GM23248 (cell line): Measurements from ENCODE around the gene SF3B3.

Source experiments
- EZH2 ChIP-seq: fragments of 200-600 bp; sonication (generic); IDR thresholded peaks from 2 replicates; pipeline ENCODE4 v1.6.1; 2018; ENCODE audit warnings: antibody characterized with exemption, mild to moderate bottlenecking; ENCODE audit not compliant: insufficient read depth, poor library complexity, severe bottlenecking
- EZH2phosphoT487 ChIP-seq: fragments of 200-600 bp; sonication (generic); IDR thresholded peaks from 2 replicates; pipeline ENCODE4 v1.6.1; 2018; ENCODE audit warnings: antibody characterized with exemption, moderate library complexity, mild to moderate bottlenecking, low read depth; ENCODE audit not compliant: insufficient read depth

GRCh38 chr16:70582280-70582978, 58.8 kb downstream of the SF3B3 start:
- no peak for TF ChIP-seq EZH2phosphoT487
- TF ChIP-seq EZH2: no peak
